Left renal pelvis (tissue), 4 donors: ENCODE measurements around the gene VWA3A. TPM values are rescaled to one million over a fixed set of nuclear protein-coding genes. Genes with fewer than 3 reads are reported as not detected.
A peak's percentile ranks its signal among the peaks of the same experiment; 100 is the strongest.
"Not testable (repeated sequence)": the region's sequence is repeated elsewhere in the genome, so short reads cannot be mapped to it uniquely, and the experiment has no call there.

Experiments used
- DNase-seq, 4 donors: peaks; one replicate each; pipeline ENCODE4 v3.0.0-alpha.2; 2013; ENCODE audit warnings: low read depth in 4 of 4, low spot score in 3 of 4
- polyA plus RNA-seq, 4 donors: library from polyadenylated mRNA; unstranded; fragments of 120-200 nt; gene quantifications; one replicate each; pipeline ENCODE4 v1.2.1, GENCODE V29; 2013; ENCODE audit not compliant: insufficient read length in 4 of 4

VWA3A gene
- polyA plus RNA-seq, 4 donors: 0.38 to 4.4 (median 2.2) TPM

- no peak for DNase-seq
Observed at GRCh38 chr16:22088642-22089041, 3.7 kb upstream of the VWA3A start.

DNA sequence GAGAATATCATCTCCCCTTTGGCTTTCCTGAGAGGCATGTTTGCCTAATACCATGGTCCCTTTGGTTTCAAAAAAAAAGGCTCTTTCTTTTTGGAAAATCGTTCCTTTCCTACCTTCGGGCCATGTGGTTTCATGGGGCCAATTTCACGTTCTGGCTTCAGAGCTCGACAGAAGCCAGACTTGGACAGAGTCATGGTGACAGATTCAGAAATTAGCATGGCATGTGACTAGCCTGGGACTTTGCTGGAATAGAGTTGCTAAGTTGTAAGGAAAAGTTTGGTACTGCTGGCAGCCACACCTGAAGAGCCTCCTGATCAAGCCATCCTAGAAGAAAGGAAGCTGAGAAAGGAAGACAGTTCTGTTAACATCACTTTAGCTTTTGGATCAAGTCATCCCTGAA lies 2.4 kb upstream of the VWA3A start:
- DNase-seq: no peak

DNA sequence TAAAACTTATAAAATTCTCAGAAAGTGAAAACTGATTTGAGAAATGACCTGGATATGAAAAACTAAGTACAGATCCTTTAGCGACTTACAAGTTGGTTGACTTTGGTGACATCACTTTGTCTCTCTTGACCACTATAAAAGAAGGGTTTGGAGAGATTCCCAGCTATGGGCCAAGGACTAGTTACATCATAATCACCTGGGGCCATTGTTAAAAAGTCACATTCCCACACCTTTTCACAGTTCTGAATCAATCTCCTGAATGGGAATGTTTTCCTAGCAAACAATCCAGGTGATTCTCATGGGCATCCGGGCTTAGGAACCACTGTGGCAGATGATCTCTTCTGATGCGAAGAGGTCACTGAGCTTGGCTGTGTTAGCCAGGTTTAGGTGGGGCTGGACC lies 620 bp upstream of the VWA3A start:
- no peak for DNase-seq

DNA sequence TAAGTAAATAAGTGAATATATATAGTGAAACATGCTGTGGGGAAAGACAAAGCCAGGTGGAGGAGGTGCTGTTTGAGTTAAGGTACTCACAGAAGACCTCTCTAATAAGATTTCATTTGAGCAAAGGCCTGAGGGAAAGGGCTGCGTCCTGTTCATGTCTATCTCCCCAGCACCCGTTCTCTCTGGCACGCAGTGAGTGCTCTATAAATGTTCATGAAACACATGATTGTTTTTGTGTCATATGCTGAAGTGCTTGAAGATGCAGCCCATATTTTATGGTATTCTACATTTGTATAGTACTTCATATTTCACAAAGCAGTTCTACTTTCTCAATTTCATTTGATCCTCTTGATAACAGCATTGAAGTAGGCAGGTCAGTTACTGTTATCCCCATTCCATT lies 990 bp downstream of the VWA3A start:
- DNase-seq: no peak

- no peak for DNase-seq
Observed at GRCh38 chr16:22093996-22094395, 1.7 kb downstream of the VWA3A start.

- peak in 3 of 4 donors; percentile 10 to 24 (median 22) for DNase-seq
Observed at GRCh38 chr16:22098405-22099255, 6.3 kb downstream of the VWA3A start.

GRCh38 chr16:22099256-22099975 lies 7.1 kb downstream of the VWA3A start:
- no peak for DNase-seq

DNA sequence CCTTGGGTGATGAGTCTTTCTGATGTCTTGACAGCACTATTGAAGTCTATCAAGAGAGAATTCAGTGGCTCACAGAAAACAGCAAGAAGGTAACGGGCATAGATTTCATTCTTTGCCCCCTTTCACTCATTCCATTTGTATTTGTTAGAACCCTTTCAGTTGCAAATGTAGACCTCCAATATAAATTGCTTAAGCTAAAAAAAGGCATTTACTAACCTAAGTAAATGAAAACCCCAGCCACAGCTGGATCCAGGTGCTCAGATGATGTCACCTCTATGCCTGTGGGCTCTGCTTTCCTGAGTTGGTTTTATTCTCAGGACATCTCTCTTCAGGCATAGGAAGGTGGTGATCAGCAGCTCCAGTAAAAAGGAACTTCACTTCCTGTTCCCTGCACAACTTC lies 11.1 kb downstream of the VWA3A start:
- no peak for DNase-seq

GRCh38 chr16:22109258-22109898 lies 17.0 kb downstream of the VWA3A start:
- no peak for DNase-seq

GRCh38 chr16:22111629-22112028 lies 19.3 kb downstream of the VWA3A start:
- DNase-seq: not testable (repeated sequence)

- no peak for DNase-seq
Observed at GRCh38 chr16:22116095-22116700, 23.9 kb downstream of the VWA3A start.

- no peak for DNase-seq
Observed at GRCh38 chr16:22117609-22118008, 25.3 kb downstream of the VWA3A start.

GRCh38 chr16:22120440-22120839 lies 28.1 kb downstream of the VWA3A start:
- no peak for DNase-seq

DNA sequence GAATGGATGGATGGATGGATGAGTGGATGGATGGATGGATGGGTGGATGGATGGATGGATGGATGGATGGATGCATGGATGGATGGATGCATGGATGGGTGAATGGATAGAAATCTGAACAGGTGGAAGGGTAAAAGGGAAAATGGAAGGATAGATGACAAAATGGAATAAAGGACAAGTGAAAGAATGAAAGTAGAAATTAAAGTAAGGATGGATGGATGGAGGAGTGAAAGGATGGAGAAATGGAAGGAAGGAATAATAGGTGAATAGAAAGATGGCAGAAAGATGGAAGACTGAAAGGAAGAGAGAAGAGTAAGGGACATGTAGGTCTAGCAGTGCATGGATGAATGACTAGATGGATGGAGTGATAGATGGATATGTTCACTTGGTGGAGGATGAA lies 29.9 kb downstream of the VWA3A start:
- DNase-seq: no peak

DNA sequence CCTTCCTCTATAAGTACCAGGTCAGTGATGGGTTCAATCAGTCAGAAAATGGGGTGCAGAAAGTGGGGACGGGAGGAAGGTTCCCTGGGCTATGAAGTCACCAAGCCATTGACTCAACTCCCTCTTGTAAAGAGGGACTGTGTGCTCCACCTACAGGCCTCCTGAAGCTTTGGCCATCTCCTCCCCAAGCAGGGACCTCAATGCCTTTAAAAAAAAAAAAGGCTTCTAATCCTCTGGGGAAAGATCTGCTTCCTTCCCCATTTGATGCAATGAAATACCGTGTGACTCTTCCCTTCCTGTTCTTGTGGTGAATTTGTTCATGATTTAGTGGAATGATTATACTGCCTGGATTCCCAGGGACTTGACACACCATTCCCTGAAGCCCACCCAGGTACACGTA lies 30.8 kb downstream of the VWA3A start:
- DNase-seq: no peak

GRCh38 chr16:22123759-22124490 lies 31.6 kb downstream of the VWA3A start:
- no peak for DNase-seq

DNA sequence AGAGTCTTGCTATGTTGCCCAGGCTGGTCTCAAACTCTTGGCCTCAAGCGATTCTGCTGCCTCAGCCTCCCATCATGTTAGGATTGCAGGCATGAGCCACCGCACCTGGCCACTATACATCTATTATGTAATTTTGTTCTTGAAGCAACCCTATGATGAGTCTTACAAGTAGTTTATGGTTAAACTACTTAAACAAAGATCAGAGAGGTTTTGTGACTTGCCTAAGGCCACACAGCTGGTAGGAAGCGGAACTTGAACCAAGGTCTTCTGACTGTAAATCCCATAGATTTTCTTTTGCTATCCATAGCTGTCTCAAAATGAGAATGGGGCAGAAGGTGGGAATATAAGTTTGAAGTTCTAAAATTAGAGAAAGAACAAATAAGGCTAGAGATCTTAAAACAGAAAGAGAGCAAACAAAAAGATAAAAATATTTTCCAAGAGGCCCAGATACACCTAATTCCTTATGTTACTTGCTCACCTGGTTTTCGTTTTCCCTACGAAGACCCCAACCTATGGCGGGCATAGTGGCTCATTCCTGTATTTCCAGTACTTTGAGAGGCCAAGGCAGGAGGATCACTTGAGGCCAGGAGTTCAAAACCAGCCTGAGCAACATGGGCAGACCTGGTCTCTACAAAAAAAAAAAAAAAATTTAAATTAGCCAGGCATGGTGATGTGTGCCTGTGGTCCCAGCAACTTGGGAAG lies 32.4 kb downstream of the VWA3A start:
- DNase-seq: no peak

GRCh38 chr16:22126037-22126558 lies 33.8 kb downstream of the VWA3A start:
- DNase-seq: no peak

DNA sequence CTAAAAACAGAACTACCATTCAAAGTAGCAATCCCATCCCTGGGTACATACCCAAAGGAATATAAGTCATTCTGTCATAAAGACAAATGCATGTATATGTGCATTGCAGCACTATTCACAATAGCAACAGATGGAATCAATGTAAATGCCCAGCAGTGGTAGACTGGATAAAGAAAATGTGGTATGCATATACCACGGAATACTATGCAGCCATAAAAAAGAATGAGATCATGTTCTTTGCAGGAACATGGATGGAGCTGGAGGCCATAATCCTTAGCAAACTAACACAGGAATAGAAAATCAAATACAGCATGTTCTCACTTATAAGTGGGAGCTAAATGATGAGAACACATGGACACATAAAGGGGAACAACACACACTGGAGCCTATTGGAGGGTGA lies 36.2 kb downstream of the VWA3A start:
- not testable (repeated sequence) for DNase-seq

GRCh38 chr16:22130528-22130927 lies 38.2 kb downstream of the VWA3A start:
- DNase-seq: no peak
